Loucy (cell line): ENCODE results near the gene FAM9C.

Experiments
- H2AFZ ChIP-seq: fragments of 200-600 bp; sonication (generic); 2 replicates; pipeline ENCODE4 v1.6.0; 2016; ENCODE audit warnings: antibody characterized with exemption, mild to moderate bottlenecking, low read length, moderate library complexity
- H3F3A ChIP-seq: fragments of 200-600 bp; 2 replicates; pipeline ENCODE4 v1.6.0; 2016; ENCODE audit warnings: antibody characterized with exemption, low read depth, mild to moderate bottlenecking
- H3K27me3 ChIP-seq: fragments of 200-600 bp; sonication (generic); 2 replicates; pipeline ENCODE4 v1.6.1; 2014; ENCODE audit warnings: low read length, mild to moderate bottlenecking; ENCODE audit not compliant: insufficient read depth, poor library complexity, severe bottlenecking
- H3K36me3 ChIP-seq: fragments of 200-600 bp; sonication (generic); 2 replicates; pipeline ENCODE4 v1.6.1; 2016; ENCODE audit warnings: low read length; ENCODE audit not compliant: insufficient read depth
- H3K4me1 ChIP-seq: fragments of 200-600 bp; sonication (generic); 2 replicates; pipeline ENCODE4 v1.5.1; 2014; ENCODE audit warnings: low read length, mild to moderate bottlenecking; ENCODE audit not compliant: insufficient read depth, poor library complexity, severe bottlenecking
- H3K4me2 ChIP-seq: fragments of 200-600 bp; sonication (generic); 2 replicates; pipeline ENCODE4 v1.6.0; 2014; ENCODE audit warnings: antibody characterized with exemption, low read length, low read depth, mild to moderate bottlenecking; ENCODE audit not compliant: poor library complexity, severe bottlenecking
- H3K4me3 ChIP-seq: fragments of 200-600 bp; sonication (generic); 2 replicates; pipeline ENCODE4 v1.5.1; 2014; ENCODE audit warnings: low read length, mild to moderate bottlenecking, mixed read lengths; ENCODE audit not compliant: poor library complexity, severe bottlenecking
- H3K79me2 ChIP-seq: fragments of 200-600 bp; sonication (generic); 2 replicates; pipeline ENCODE4 v1.6.1; 2014; ENCODE audit warnings: low read length; ENCODE audit not compliant: insufficient read depth
- H3K9ac ChIP-seq: fragments of 200-600 bp; sonication (generic); 2 replicates; pipeline ENCODE4 v1.6.0; 2014; ENCODE audit warnings: mild to moderate bottlenecking, low read depth, low read length, moderate library complexity; ENCODE audit not compliant: poor library complexity, severe bottlenecking
- H3K9me2 ChIP-seq: fragments of 200-600 bp; sonication (generic); replicated peaks from 2 replicates; pipeline ENCODE4 v1.6.1; 2016; ENCODE audit warnings: low read depth, low read length, mixed read lengths
- H3K9me3 ChIP-seq: fragments of 200-600 bp; sonication (generic); 2 replicates; pipeline ENCODE4 v1.6.1; 2014; ENCODE audit warnings: mild to moderate bottlenecking, antibody characterized with exemption, low read length, low read depth; ENCODE audit not compliant: insufficient read depth
- H4K20me1 ChIP-seq: fragments of 200-600 bp; sonication (generic); 2 replicates; pipeline ENCODE4 v1.6.0; 2014; ENCODE audit warnings: antibody characterized with exemption, low read length, mild to moderate bottlenecking; ENCODE audit not compliant: insufficient read depth, poor library complexity, severe bottlenecking
- EZH2phosphoT487 ChIP-seq: fragments of 200-600 bp; IDR thresholded peaks from 2 replicates; pipeline ENCODE4 v1.6.1; 2018; ENCODE audit warnings: antibody characterized with exemption, mild to moderate bottlenecking, moderate library complexity, borderline replicate concordance
- TF ChIP-seq, protein P1 (sequence below): fragments of 200-600 bp; sonication (generic); conservative IDR thresholded peaks from 2 replicates; pipeline ENCODE4 v1.5.1; 2014; ENCODE audit warnings: mild to moderate bottlenecking, antibody characterized with exemption, low read length

Gene FAM9C

DNA sequence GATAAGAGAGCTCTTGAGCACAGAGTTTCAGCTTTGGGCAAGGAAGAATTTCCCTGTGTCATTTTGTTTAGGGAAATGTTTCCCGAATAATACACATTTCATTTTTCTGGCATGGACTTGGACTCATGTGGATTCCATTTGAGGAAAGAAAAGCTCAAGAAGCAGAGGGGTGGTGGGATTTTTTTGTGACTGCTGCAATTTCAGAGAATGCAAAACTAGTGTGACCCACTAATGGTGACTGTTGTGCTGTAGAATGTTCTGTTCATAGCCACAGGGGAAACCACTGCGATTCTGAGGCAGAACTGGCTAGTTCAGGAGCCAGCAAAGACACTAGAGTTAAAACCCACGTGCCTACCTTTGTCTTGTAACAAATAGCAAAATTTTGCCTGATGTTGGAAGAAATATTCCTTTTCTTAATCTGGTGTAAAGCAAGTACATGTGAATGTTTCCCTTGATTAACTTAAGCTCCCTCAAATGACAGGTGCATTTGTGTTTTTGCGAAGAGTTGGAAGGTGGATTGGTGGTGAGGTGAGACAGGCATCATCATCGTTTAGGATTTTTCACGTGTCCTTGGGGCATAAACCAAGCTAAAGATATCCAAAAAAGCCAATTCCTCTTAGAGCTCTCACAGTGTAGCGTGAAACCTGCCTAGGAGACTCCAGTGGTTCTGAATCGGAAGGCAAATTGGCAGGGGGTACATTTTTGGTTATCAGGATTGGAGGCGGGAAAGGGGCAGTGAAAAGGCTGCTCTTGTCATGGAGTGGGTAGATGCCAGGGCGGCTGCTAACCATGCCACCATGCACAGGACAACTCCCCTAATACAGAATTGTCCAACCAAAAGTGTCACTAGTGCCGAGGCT, 38.0 kb upstream of the FAM9C start:
- Histone ChIP-seq H3K9me2 (no peaks in the 10 kb centered on the region), H3K4me1 (peaks cover 82% of the 10 kb centered on the region), H2AFZ (peak overlapping the region; percentile 49; the same call in 1 of the 2 replicates), H4K20me1 (no peaks in the 10 kb centered on the region), H3K9me3 (no peaks in the 10 kb centered on the region), H3F3A (peaks cover 15% of the 10 kb centered on the region), H3K9ac (peak overlapping the region; percentile 96), H3K36me3 (no peaks in the 10 kb centered on the region), H3K27me3 (no peaks in the 10 kb centered on the region), H3K79me2 (peaks cover 10% of the 10 kb centered on the region), H3K4me2 (peak overlapping the region; percentile 62), H3K4me3 (peak overlapping the region; percentile 12)
- TF ChIP-seq, protein P1, sequence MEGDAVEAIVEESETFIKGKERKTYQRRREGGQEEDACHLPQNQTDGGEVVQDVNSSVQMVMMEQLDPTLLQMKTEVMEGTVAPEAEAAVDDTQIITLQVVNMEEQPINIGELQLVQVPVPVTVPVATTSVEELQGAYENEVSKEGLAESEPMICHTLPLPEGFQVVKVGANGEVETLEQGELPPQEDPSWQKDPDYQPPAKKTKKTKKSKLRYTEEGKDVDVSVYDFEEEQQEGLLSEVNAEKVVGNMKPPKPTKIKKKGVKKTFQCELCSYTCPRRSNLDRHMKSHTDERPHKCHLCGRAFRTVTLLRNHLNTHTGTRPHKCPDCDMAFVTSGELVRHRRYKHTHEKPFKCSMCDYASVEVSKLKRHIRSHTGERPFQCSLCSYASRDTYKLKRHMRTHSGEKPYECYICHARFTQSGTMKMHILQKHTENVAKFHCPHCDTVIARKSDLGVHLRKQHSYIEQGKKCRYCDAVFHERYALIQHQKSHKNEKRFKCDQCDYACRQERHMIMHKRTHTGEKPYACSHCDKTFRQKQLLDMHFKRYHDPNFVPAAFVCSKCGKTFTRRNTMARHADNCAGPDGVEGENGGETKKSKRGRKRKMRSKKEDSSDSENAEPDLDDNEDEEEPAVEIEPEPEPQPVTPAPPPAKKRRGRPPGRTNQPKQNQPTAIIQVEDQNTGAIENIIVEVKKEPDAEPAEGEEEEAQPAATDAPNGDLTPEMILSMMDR = no peak
- TF ChIP-seq EZH2phosphoT487 = no peak

DNA sequence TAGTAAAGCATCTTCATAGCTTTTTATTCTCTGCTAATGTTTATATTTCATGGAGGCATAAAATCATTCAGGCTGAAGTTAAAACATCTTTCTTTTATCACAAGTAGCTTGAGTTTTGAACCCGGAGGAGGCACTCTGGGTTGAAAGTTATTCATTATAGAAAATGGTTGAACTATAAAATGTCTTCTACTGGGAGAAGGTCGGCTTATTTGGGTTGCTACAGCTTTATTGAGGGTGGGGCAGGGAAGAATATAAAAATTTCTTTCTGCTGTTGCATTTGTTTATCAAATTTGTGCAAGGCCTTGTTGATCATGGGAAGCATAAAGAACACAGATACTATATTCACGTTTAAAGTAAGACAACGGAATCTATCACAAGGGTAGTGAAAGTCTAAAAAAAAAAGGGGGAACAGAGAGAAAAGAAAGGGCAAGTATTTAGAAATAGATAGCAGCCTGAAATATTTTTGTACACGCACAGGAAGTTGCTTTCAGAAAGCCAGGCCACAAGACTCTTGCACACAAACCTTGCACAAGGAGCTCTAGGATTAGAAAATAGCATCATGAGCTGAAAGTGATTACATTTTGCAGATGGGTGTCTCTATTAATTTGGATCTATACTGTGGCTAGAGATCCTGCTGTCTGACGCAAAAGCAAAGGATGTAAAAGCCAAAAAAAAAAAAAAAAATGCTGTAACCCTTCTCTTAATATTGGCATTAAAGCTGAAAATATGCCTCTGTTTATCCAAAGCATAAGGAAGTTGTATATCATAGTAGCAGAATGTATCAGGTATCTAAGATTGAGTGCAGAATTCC, 37.2 kb upstream of the FAM9C start:
- Histone ChIP-seq H2AFZ (peak overlapping the region; percentile 55; the same call in 1 of the 2 replicates), H3K4me2 (peak overlapping the region; percentile 62), H3K36me3 (no peaks in the 10 kb centered on the region), H3K9ac (peak overlapping the region; percentile 96), H3K27me3 (no peaks in the 10 kb centered on the region), H3K9me2 (no peaks in the 10 kb centered on the region), H3K4me1 (peaks cover 84% of the 10 kb centered on the region), H3K9me3 (no peaks in the 10 kb centered on the region), H3K4me3 (peak overlapping the region; percentile 35), H4K20me1 (no peaks in the 10 kb centered on the region), H3F3A (peaks cover 10% of the 10 kb centered on the region), H3K79me2 (peaks cover 10% of the 10 kb centered on the region)
- TF ChIP-seq, protein P1 = no peak
- TF ChIP-seq EZH2phosphoT487 = no peak

DNA sequence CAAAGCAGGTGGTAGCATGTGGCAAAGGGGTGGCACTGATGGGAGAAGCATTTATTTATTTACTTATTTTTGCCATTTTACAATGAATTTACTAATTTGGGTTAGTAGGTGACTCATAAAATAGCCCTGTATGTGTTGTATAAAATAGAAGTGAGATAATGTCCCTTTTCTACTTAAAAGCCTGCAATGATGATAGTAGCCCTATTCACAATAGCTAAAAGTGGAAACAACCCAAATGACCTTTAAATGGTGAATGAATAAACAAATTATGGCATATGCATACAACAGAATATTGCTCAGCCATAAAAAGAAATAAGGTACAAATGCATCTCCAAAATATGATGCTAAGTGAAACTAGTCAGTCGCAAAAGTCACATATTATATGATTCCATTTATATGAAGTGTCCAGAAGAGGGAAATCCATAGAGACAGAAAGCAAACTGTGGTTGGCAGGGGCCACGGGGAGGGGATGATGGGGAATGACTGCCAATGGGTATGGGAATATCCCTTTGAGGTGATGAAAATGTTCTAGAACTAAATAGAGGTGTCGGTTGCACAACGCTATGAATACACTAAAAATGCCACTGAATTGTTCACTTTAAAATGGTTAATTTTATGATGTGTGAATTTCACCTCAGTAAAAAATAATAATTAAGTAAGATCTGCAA, 35.8 kb upstream of the FAM9C start:
- no peak overlapping the region for H3K4me3 ChIP-seq
- H4K20me1 ChIP-seq = no peaks in the 10 kb centered on the region
- H3K79me2 ChIP-seq = peaks cover 10% of the 10 kb centered on the region
- H3K36me3 ChIP-seq = no peaks in the 10 kb centered on the region
- no peak overlapping the region for H3K4me2 ChIP-seq
- 0 out of 2 replicates have a peak overlapping the region, but pooled peaks have one; percentile 12 for H2AFZ ChIP-seq
- H3K9ac ChIP-seq = peak overlapping the region; percentile 96
- no peaks in the 10 kb centered on the region for H3F3A ChIP-seq
- H3K27me3 ChIP-seq = no peaks in the 10 kb centered on the region
- TF ChIP-seq EZH2phosphoT487 = no peak
- TF ChIP-seq, protein P1 = no peak
- H3K9me2 ChIP-seq = no peaks in the 10 kb centered on the region
- H3K9me3 ChIP-seq = no peaks in the 10 kb centered on the region
- peaks cover 82% of the 10 kb centered on the region for H3K4me1 ChIP-seq
